GM21526 (cell line): Measurements from ENCODE around the gene NPC1.
"Not testable (repeated sequence)": the region's sequence is repeated elsewhere in the genome, so short reads cannot be mapped to it uniquely, and the experiment has no call there.

Source experiments
- ATAC-seq: cut with Tn5 transposase; IDR thresholded peaks from one replicate; pipeline ENCODE4 v1.9.1; 2021; ENCODE audit warnings: moderate library complexity; ENCODE audit not compliant: unreplicated experiment, low FRiP score

Gene NPC1

DNA sequence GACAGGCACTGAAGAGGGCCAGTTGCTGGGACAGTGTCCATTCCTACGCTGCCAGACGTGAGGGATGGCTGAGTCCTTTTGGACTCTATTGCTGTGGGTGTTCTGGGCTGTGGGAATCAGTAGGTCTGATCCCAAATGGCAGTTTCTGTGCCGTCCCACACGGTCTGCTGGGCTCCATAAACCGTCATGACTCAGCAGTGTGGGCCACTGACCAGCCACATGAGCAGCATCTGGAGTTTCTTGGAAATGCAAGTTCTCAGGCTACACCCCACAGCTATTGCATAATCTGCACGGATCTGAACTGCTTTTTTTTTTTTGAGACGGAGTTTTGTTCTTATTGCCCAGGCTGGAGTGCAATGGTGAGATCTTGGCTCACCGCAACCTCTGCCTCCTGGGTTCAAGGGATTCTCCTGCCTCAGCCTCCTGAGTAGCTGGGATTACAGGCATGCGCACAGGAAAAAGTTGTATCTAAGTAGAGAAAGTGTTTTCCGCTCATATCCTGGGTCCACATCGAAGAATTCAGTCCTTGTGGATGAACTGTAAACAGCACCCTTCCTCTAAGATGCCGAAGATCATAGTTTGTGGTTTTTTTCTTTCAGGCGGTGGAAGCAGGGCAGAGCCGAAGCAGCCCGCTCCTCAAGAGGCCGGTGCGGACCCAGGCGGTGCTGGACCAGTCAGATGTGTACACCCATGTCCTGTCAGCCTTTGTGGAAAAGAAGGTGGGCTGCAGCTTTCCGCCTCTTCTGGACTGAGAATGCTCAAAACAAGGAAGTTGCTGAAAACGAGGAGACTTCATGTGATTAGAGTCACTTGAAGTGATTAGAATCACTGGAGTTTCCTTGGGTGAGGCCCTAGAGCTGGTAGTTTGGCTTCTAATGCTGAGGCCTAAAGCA, 57.5 kb downstream of the NPC1 start:
- no peak for ATAC-seq

DNA sequence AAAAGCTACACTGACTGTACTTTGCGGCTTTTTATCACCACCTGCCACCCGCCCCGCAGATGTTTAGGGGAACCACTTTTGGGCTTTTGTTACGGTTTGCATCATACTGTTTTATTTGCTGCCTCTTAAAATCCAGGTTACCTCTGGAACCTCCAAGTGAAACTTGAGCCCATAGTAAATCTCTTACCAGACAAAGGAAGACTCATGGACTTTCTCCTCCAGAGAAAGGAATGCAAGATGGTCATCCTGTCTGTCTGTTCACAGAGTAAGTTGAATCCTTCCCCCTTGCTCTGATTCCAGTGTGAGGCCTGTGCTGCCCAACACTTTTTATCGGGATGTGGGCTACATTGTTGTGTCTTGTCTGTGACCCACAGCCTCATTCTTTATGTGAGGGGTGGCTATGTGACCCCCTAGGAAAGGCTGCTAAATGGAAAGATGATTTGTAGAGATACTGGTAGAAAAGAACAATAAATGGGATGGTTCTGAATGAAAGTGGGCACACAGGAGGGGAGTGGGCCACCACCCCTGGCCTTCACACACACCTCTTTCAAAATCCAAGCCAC, 59.7 kb downstream of the NPC1 start:
- ATAC-seq: no peak

DNA sequence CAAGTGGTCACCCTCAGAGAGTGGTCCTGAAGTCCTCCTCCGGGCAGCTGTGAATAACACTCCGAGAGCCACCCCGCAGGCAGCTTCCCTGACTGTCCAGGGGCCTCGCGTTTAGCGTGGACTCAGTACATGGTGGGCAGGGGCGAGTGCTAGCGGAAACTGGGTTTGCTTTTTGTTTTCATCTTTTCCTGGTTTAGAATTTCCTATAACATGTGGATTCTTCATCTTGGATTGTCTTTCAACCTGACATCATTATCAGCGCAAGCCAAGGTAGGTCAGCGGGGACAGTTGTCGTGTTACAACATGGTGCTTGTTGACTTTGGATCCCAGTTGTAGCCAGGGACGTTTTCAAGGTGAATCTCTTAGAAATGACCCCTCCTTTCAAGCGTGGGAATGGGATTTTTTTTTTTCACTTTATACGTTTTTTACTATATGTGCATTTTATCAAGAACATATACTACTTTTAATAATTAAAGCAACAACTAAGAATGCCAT, 62.0 kb downstream of the NPC1 start:
- ATAC-seq: no peak

DNA sequence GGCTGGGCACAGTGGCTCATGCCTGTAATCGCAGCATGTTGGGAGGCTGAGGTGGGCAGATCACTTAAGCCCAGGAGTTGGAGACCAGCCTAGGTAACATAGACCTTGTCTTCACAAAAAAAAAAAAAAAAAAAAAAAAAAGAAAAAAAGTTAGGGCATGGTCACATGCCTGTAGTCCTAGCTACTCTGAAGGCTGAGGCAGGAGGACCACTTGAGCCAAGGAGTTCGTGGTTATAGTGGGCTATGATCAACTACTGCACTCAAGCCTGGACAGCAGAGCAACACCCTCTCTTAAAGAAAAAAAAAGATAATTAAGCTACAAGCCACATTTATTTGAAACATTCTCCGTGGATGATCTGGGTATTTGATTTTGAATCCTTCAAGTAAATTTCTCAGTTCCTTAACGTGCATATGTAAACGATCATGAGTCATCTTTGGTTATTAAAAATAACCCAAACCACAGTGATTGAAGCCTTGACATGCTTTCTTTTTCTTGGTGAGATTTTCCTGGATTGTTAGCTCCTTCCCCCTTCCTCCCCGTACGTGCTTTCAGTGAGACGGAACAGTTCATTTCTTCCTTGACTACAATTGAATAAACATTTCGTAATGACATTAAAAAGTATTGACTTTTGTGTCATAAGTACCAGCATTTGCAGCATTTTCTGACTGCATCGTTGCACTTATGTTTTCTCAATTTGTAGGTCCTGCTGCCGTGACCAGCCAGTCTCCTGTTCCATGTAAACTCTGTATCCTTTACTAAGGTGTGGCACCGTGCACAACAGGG, 62.7 kb downstream of the NPC1 start:
- ATAC-seq: no peak

DNA sequence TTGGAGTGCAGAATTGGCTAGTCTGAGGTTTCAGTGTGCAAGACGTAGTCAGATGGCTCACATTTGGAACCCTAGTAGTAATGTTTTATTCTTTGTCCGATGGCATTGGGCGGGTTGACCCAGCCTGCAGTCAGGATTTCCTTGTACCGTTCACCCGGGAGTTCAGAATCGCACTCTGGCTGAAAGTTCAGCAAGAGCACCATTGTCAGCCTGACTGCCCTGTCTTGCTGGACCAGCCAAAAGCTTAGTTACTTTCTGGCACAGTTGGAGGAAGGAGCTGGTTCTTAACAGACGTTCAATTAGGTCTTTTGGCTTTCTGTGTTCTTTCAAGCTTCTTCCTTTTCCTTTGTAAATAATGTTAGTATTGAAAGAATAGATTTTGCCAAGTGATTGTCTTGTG, 64.4 kb downstream of the NPC1 start:
- ATAC-seq: no peak

DNA sequence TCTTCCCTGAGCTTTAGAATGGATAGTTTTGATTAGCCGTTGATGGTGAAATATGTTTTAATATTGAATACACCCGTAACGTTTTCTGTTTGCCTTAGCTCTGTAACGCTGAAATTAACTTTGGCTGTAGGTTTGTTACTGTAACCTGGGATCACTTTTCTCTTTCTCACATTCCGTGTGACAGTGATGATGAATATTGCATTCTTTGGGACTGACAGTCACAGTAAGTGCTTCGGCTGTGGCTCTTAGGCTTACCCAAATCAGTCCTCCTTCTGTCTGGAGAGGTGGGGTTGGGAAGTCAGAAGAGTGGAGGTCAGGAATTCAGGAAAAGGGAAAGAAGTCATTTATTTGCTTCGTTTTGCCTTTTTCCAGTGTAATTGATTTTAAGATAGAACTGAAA, 65.0 kb downstream of the NPC1 start:
- no peak for ATAC-seq

DNA sequence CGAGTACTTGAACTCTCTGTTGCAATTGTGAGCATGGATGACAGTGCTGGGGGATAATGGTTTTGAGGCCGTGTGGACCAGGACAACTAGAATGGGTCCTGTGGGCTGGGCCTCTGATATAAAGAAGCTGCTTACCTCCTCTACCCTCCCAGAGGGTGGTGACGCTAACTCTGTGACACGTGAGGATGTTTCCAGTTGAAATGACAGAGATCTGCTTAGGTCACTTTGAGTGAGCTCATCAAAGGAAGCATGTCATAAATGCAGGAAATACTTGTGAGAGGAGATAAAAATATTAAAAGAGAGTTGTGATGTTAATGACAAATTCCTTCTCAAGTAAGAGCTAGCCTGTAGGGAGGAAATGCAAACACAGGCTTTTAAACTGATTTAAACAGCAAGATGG, 66.6 kb downstream of the NPC1 start:
- ATAC-seq: no peak

DNA sequence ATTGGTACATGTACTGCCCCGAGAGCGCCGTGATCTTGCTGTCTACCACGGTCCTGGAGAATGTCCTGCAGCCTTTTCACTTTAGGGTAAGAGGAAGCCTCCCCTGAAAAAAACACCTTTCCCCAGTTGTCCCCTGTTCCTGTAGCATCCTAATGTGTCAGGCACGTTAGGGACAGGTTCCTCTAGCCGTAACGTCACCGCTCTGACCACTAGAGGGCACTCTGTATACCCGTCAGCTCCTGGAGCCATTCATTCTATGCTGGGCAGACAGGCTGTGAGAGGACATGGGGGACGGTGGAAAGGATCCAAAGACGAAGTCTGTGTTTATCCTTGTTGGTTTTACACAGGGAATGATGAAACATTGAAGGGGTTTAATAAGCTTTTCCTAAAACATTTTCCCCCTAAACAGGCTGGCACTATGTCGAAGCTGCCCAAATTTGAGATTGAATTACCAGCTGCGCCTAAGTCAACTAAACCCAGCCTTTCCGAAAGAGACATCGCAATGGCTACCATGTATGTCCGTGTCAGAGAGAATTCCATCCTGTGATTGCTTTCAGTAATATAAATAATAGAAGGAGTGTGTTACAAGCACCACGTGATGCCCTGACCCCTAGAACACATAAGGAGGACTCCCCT, 70.3 kb downstream of the NPC1 start:
- ATAC-seq: peak; percentile 78

DNA sequence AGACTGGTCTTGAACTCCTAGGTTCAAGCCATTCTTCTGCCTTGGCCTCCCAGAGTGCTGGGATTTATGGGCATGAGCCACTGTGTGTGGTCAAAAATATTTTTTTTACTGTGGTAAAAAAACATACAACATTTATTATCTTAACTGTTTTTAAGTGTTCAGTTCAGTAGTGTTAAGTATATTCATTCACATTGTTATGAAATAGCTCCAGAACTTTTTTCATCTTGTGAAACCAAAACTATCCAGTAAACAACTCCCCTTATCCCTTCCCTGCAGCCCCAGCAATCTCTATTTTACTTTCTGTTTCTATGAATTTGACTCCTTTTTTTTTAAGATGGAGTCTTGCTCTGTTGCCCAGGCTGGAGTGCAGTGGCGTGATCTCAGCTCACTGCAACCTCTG, 73.7 kb downstream of the NPC1 start:
- no peak for ATAC-seq

DNA sequence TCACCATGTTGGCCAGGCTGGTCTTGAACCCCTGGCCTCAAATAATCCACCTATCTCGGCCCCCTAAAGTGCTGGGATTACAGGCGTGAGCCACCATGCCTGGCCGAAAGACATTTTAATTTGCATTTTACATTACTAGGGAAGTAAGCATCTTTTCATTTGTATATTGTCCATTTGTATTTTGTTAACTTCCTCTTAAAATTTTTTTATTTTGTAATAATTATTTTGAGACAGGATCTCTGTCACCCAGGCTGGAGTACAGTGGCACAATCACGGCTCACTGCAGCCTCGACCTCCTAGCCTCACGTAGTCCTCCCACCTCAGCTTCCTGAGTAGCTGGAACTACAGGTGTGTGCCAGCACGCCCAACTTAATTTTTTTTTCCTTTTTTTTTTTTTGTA, 74.1 kb downstream of the NPC1 start:
- ATAC-seq: not testable (repeated sequence)

DNA sequence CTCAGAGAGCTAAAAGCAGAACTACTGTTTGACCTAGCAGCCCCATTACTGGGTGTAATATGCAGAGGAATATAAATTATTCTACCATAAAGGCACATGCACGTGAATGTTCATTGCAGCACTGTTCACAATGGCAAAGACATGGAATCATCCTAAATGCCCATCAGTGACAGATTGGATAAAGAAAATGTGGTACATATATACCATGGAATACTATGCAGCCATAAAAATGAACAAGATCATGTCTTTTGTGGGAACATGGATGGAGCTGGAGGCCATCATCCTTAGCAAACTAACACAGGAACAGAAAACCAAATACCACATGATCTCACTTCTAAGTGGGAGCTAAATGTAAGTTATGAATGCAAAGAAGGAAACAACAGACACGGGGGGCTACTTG, 75.4 kb downstream of the NPC1 start:
- not testable (repeated sequence) for ATAC-seq

DNA sequence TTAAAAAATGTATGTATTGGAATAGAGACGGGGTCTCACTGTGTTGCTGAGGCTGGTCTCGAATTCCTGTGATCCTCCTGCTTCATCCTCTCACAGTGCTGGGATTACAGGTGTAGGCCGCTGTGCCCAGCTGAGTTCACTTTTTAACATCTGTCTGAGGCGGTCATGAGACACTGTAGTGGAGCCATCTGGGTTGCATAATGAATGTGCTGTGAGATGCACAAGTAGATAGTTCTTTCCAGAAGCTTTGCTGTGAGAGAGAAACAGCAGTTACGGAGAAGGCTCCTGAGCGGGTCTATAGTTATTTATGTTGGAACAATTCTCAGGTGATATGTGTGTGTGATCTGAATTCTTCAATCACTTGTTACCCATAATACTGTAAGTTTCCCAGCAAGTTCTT, 79.9 kb downstream of the NPC1 start:
- no peak for ATAC-seq

DNA sequence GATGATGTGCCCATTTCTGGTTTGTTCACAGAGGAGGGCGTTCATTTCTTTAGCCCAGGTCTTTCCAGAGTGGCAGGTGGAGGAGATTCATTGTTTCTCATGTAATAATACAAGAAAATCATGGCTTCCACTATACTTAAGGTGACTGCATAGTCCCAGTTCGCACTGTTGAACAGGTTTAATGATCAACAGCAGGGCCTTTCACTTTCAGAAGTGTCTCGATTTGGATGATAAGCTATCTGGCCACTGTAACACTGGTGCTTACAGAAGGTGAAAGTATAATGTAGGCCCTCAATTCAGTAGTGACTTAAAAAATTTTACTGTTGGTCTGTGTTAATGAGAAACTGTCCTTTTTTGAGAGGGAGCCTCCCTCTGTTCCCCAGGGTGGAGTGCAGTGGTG, 81.6 kb downstream of the NPC1 start:
- no peak for ATAC-seq

DNA sequence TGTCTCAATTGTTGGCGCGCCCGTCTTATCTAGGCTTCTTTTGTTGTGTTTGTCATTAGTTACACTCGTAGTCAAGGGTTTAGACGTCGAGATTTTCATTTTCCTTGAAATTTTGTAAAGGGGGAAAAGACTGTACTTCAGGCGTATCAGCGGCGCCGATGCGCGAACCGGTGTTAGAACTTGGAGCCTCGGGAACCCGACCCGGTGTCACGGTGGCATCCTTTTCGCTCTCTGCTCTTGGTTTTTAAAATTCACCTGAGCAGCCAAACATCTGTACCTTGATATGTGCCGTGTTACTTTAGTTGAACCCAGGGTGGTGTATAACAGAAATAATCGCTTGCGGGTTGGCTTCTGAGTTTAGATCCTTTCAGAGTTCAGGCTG, 82.4 kb downstream of the NPC1 start:
- no peak for ATAC-seq

DNA sequence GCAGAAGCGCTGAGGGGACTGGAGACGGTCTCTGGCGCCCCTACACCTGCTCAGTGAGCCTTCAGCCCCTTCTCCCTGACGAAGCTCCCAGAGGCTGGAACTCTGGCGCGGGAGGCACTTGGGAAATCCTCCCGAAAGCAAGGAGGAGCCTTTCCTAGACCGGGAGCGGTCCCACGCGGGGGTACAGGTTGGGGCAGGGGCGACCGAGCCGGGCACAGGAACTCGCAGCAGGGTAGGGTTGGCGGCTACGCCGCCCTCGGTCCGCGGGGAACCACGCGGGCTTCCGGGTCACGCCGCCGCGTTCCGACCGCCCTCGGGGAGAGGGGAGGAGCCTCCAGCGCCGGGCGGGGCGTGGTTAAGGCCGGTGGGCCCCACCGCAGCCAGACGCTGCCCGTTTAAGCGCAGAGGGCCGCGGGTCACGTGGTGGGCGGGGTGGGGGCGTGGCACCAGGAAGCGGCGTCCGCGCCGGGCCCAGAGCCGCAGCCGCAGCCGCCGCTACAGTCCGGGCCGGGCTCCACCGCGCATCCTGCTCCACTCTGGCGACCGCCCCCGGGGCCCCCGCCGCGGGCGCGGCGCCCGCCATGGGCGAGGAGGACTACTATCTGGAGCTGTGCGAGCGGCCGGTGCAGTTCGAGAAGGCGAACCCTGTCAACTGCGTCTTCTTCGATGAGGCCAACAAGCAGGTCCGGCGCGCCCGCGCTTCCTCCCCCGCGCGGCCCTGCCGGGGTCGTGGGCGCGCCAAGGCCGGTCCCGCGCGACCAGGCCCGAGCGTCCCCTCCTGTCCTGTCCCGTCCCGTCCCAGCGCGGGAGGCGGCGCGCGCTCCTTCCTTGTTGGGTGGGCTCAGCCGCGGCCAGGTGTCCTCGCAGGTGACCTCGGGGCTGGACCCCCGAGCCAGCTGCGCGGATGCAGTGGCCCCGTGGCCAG, 83.0 kb downstream of the NPC1 start, which contains the start of gene RMC1:
Gene RMC1 (plus strand): TSS at position 474 of the 925 bp plus-strand sequence. CDS start 108 bp downstream, at position 582.
- peak; percentile 74 for ATAC-seq

DNA sequence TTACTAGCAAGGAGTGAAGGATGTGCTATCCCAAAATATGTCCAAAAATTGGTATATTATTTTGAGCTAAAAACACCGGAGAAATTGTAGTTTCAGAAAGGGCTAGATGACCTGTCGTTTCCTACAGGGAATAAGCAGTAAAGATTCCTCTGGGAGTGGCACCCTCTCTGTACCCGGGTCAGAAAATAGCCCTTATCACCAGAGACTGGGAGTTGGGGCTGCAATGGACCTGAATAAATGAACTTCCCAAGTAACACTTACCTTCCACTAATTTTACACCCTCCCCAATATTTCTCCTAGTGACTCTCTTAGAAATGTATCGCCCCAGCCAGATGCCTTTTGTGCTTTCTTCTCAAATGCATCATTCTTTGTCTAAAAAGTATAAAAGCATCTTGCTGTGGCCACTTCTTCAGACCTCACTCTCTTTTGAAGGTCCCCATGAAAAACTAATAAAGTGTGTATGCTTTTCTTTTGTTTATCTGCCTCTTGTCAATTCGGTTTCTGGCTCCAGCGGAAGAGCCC, 83.7 kb downstream of the NPC1 start:
- ATAC-seq: no peak

DNA sequence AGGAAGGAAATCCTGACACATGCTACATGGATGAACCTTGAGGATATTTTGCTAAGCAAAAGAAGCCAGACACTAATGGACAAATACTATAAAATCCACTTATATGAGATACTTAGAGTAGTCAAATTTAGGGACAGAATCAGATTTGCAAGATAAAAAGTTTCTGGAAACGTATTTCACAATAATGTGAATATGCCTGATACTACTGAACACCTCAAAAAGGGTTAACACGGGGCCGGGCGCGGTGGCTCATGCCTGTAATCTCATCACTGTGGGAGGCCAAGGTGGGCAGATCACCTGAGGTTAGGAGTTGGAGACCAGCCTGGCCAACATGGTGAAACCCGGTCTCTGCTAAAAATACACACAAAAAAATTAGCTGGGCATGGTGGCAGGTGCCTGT, 84.7 kb downstream of the NPC1 start:
- ATAC-seq: no peak

DNA sequence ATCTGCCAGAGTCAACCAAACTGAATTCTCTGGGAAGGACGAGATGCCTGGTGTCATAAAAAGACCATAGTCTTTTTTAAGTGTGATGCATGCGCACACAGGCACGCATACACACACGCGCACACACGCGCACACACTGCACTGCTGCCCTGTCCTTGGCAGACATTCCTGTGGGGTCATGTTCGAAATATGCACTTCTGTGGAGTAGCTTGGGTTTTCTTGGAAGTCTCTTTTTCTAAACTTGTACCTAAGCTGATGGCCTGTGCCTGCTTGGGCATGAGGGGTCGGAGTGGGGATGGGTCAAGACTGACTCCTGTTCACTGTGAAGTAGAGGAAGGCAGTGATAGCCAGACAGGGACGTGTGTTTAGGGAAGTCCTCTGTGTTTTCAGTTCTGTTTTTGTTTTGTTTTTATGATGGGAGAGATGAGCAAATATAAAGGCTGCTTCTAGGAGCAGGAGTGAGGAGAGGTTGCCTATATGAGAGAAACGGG, 87.0 kb downstream of the NPC1 start:
- no peak for ATAC-seq

DNA sequence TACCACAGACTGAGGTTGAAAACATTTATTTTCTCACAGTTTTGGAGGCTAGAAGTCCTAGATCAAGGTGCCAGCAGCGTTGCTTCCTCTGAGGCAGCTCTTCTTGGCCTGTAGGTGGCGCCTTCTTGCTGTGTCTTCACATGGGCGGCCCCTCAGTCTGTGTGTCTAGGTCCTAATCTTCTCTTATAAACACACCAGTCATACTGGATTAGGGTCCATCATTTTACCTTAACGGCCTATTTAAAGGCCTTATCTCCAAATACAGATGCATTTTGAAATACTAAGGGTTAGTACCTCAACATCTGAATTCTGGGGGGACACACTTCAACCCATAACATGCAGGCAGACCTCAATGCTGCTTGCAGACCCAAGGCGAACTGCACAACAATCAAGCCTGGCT, 87.4 kb downstream of the NPC1 start:
- peak; percentile 37 for ATAC-seq
